HEK293T (cell line): Measurements from ENCODE around the gene SHANK2.

Experiments used
- SP1 ChIP-seq: fragments of 450-650 bp; IDR thresholded peaks from 2 replicates; pipeline ENCODE4 v1.6.1; 2017
- SUZ12 ChIP-seq: fragments of 450-650 bp; IDR thresholded peaks from 2 replicates; pipeline ENCODE4 v1.6.1; 2016; ENCODE audit warnings: mild to moderate bottlenecking
- TARDBP ChIP-seq: fragments of 450-650 bp; IDR thresholded peaks from 2 replicates; pipeline ENCODE4 v1.6.1; 2016

DNA sequence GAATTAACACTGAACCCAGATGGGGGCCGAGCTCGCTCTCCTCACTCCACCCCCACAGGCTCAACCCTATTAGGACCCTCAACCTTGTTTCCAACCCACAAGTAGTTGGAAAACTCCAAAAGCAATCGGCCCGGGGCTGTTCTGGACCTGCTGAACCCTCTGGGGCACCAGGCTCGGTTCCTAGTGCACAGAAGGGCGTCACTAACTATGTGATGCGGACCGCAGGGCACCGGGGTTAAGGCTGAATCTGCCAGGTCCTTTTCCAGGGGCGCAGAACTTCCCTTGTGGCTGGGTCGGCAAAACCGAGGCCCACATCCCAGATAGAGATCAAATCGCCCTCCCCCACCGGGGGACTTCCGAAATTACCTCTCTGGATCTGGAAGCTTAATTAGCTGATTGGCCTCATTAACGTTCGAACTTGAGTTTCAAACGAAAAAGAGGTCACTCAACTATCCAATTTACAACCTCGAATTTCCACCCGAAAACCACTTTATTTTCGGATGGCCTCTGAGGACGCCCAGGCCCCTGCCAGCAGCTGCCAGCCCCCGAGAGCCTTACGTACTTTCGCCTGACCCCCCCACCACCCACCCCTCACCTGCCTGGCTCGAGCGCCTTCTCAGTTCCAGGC lies 1.7 kb downstream of the SHANK2 start:
- TF ChIP-seq SUZ12 (no peak), SP1 (no peak), TARDBP (no peak)
